ENCODE data around the gene CRTC1.
"Not testable (repeated sequence)": the region's sequence is repeated elsewhere in the genome, so short reads cannot be mapped to it uniquely, and the experiment has no call there.

Gene CRTC1

GRCh38 chr19:18796239-18796638, 112.8 kb downstream of the CRTC1 start:
- DNase-seq (ENCODE audit: extremely low read depth in 1 of 2, low read depth in 1 of 2), result no peak

- DNase-seq (ENCODE audit: extremely low read depth in 1 of 2, low read depth in 1 of 2), result no peak
Measured at GRCh38 chr19:18798384-18799352, 115.2 kb downstream of the CRTC1 start.

- no peak for DNase-seq (ENCODE audit: extremely low read depth in 1 of 2, low read depth in 1 of 2)
Measured at GRCh38 chr19:18799389-18799970, 116.0 kb downstream of the CRTC1 start.

GRCh38 chr19:18800079-18800478, 116.6 kb downstream of the CRTC1 start:
- DNase-seq (ENCODE audit: extremely low read depth in 1 of 2, low read depth in 1 of 2), result no peak

GRCh38 chr19:18800636-18801035, 117.2 kb downstream of the CRTC1 start:
- no peak for DNase-seq (ENCODE audit: extremely low read depth in 1 of 2, low read depth in 1 of 2)

GRCh38 chr19:18802354-18802753, 118.9 kb downstream of the CRTC1 start:
- DNase-seq (ENCODE audit: extremely low read depth in 1 of 2, low read depth in 1 of 2), result no peak

- no peak for DNase-seq (ENCODE audit: extremely low read depth in 1 of 2, low read depth in 1 of 2)
Measured at GRCh38 chr19:18803550-18804138, 120.2 kb downstream of the CRTC1 start.

- DNase-seq (ENCODE audit: extremely low read depth in 1 of 2, low read depth in 1 of 2), result no peak
Measured at GRCh38 chr19:18804139-18804601, 120.7 kb downstream of the CRTC1 start.

GRCh38 chr19:18804643-18805042, 121.2 kb downstream of the CRTC1 start:
- DNase-seq (ENCODE audit: extremely low read depth in 1 of 2, low read depth in 1 of 2), result no peak

- DNase-seq (ENCODE audit: extremely low read depth in 1 of 2, low read depth in 1 of 2), result no peak
Measured at GRCh38 chr19:18807861-18808331, 124.4 kb downstream of the CRTC1 start.

GRCh38 chr19:18809149-18809868, 125.8 kb downstream of the CRTC1 start:
- no peak for DNase-seq (ENCODE audit: extremely low read depth in 1 of 2, low read depth in 1 of 2)

- not testable (repeated sequence) for DNase-seq (ENCODE audit: extremely low read depth in 1 of 2, low read depth in 1 of 2)
Measured at GRCh38 chr19:18811638-18812037, 128.2 kb downstream of the CRTC1 start.

GRCh38 chr19:18814063-18814462, 130.6 kb downstream of the CRTC1 start:
- DNase-seq (ENCODE audit: extremely low read depth in 1 of 2, low read depth in 1 of 2), result no peak

GRCh38 chr19:18815673-18816072, 132.2 kb downstream of the CRTC1 start:
- no peak for DNase-seq (ENCODE audit: extremely low read depth in 1 of 2, low read depth in 1 of 2)

- DNase-seq (ENCODE audit: extremely low read depth in 1 of 2, low read depth in 1 of 2), result not testable (repeated sequence)
Measured at GRCh38 chr19:18816645-18817044, 133.2 kb downstream of the CRTC1 start.

- DNase-seq (ENCODE audit: extremely low read depth in 1 of 2, low read depth in 1 of 2), result no peak
Measured at GRCh38 chr19:18817574-18817973, 134.1 kb downstream of the CRTC1 start.

GRCh38 chr19:18828786-18829185, 145.3 kb downstream of the CRTC1 start:
- no peak for DNase-seq (ENCODE audit: extremely low read depth in 1 of 2, low read depth in 1 of 2)

- DNase-seq (ENCODE audit: extremely low read depth in 1 of 2, low read depth in 1 of 2), result no peak
Measured at GRCh38 chr19:18830488-18830887, 147.0 kb downstream of the CRTC1 start.

GRCh38 chr19:18831524-18832305, 148.2 kb downstream of the CRTC1 start, which contains the start of gene UPF1:
TSS of gene UPF1 (plus strand) at chr19:18831959. CDS start at chr19:18832210, 251 bp downstream.
- DNase-seq (ENCODE audit: extremely low read depth in 1 of 2, low read depth in 1 of 2), result peak; percentile 81 to 97
